ES-I3 (cell line): Measurements from ENCODE around the gene SMOC2.
"Not testable (repeated sequence)": the region's sequence is repeated elsewhere in the genome, so short reads cannot be mapped to it uniquely, and the experiment has no call there.

Experiments
- H3K36me3 ChIP-seq: 2 replicates; pipeline ENCODE4 v1.6.1; 2013; ENCODE audit warnings: mild to moderate bottlenecking, low read length, control low read depth, moderate library complexity; ENCODE audit not compliant: insufficient read depth
- H3K4me1 ChIP-seq: 2 replicates; pipeline ENCODE4 v1.6.1; 2013; ENCODE audit warnings: mild to moderate bottlenecking, control low read depth, low read length; ENCODE audit not compliant: insufficient read depth
- H3K9ac ChIP-seq: 2 replicates; pipeline ENCODE4 v1.6.1; 2013; ENCODE audit warnings: low read depth, mild to moderate bottlenecking, low read length, moderate library complexity
- H3K9me3 ChIP-seq: 2 replicates; pipeline ENCODE4 v1.6.1; 2013; ENCODE audit warnings: mild to moderate bottlenecking, low read length, moderate library complexity; ENCODE audit not compliant: control insufficient read depth, insufficient read depth

SMOC2 gene

DNA sequence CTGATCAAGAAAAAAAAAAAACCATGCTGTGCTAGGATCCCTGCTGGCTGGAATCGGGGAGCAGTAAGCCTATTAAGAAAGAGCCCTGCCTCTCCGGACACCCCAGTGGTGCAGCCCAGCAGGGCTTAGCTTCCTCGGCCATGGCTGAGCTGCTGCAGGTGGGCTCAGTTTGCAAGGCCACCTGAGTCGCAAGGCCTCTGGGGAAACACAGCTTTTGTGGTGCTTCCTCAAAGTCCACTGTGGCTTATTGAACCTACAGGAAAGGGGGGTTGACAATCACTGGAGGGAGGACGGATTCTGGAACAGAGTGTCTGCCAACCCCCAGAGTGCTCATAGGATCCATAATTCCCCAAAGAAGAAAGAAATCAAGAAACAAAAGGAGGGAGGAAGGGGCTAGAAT is 240.8 kb downstream of the SMOC2 start:
- Histone ChIP-seq H3K36me3 (no peaks in the 10 kb centered on the region), H3K9me3 (no peaks in the 10 kb centered on the region), H3K9ac (no peak overlapping the region), H3K4me1 (peaks cover 5% of the 10 kb centered on the region; the same call in 1 of the 2 replicates)

DNA sequence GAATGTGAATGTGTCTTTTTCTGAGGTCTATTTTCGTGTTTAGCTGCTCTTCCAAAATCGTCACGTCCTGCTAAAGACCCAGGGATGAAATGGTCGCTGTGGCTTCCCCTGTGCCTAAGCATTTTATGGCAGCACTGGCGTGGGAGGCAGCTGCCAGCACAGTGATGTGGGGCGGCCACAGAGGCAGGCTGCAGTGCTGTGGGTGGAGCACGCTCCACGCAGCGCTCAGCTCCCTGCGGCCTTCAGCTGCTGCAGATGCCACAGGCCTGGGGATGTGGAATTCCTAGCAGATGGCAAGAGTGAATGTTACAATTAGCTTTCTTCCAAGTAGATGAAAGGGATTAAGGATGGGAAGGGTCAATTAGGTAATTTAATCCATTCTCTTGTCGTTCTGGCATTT is 242.6 kb downstream of the SMOC2 start:
- H3K9me3 ChIP-seq, result no peaks in the 10 kb centered on the region
- no peaks in the 10 kb centered on the region for H3K36me3 ChIP-seq
- no peak overlapping the region for H3K9ac ChIP-seq
- peaks cover 12% of the 10 kb centered on the region; the same call in 1 of the 2 replicates for H3K4me1 ChIP-seq

DNA sequence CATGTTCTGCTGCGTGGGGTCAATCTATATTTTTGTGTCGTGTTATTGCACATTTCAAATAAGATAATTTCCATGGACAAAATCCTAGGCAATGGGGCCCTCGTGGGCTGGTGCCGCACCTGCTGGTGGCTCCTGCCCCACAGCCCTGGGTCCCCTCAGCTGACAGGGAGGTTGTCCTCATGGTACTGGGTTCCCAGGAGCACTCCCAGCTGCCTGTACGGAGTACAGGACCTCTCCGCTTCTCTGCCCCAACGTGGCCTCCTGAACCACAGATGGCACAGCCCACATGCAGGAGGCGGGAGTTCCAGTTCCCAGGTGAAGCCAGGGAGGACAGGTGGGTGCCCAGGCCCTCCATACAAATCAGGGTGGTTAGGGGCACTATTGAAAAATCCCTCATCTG is 243.5 kb downstream of the SMOC2 start:
- H3K4me1 ChIP-seq, result peaks cover 12% of the 10 kb centered on the region; the same call in 1 of the 2 replicates
- H3K9ac ChIP-seq, result no peak overlapping the region
- H3K9me3 ChIP-seq, result no peaks in the 10 kb centered on the region
- no peaks in the 10 kb centered on the region for H3K36me3 ChIP-seq

DNA sequence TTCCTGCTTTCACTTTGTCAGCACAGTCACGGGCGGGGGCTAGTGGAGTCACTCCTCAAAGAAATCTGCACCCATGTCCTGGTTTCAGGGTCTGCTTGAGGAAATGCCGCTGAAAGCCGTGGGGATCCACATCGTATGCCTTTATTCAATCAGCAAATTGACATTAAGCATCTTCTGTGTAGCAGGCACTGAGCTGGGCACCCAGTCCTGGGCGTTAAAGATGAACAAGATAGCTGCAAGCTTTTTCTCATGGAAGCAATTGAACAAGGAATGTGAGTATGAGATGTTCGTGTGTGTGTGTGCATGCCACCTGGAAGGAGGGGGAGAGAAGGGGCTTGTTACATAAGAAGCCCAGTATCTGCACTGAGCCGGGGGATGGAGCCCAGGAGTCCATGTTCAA is 243.9 kb downstream of the SMOC2 start:
- Histone ChIP-seq H3K36me3 (no peaks in the 10 kb centered on the region), H3K4me1 (peaks cover 12% of the 10 kb centered on the region; the same call in 1 of the 2 replicates), H3K9ac (no peak overlapping the region), H3K9me3 (no peaks in the 10 kb centered on the region)

DNA sequence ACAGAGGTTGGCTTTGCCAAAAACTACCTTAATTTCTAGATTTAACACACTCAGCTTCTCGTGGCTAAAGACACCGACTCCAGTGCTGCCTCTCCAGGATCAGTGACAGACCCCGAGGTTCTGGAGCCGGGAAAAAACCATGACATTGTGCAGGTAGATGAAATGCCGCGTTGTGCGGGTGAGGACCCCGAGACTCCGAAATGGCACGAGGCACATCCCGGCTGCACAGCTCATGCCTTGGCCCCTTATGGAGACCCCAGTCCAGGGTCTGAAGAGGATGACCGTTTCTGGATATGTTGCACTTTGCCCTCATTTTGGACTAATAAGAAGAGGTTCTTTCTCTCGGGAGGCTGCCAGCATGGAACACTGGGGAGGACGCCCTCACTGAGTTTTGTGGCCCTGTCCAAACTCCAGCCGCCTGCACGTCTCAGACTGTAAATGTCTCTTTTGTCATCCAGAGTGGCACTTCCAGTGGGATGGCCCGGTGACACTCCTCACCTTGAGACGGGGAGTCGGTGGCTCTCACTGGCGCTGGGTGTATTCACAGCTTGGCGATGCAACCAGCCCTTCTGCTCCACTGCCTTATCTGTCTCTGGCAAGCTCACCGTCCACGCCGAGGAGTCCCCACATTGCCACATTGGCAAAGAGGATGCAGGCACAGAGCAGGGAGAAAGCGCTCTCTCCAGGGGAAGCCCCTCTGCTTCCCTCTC is 245.2 kb downstream of the SMOC2 start:
- Histone ChIP-seq H3K9me3 (no peaks in the 10 kb centered on the region), H3K36me3 (no peaks in the 10 kb centered on the region), H3K9ac (no peak overlapping the region), H3K4me1 (peaks cover 12% of the 10 kb centered on the region; the same call in 1 of the 2 replicates)

DNA sequence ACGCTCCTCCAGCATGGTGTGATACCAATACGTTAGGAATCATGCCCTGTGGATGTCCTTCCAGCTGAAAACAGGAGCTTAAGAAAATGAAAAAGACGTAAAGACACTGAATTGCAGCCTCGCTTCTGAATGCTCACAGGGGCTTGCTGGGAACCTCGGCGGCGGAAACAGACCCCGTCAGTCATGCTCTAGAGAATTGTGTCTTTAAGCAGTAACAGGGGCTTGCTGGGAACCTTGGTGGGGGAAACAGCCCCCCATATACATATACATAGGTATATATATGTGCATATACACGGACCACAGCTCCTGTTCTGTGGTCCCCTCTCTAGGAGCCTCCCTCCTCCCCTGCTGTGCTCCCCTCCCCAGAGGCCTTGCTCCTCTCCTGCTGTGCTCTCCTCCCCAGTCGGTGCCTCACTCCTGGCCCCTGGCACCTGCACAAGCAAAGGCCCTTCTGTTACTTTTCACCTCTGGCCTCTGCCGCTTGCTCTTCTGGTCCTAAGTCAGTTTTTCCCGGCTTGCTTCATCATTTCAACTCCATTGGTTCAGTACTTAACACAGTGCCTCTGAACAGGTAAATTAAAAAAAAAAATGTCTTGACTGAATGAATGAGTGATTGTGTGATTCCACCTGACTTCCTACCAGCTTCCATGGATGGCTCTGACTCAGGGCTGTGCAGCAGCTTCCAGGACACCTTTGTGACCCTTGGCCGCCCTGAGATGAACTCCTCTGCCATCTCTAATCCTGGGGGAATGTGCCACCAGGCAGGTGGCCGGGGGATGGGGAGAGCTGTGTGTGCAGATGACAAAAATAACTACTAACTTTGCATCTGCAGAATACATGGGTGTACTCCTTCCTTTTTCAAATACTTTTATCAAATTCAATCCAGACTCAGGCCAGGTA is 246.1 kb downstream of the SMOC2 start:
- H3K9me3 ChIP-seq, result no peaks in the 10 kb centered on the region
- no peak overlapping the region for H3K9ac ChIP-seq

DNA sequence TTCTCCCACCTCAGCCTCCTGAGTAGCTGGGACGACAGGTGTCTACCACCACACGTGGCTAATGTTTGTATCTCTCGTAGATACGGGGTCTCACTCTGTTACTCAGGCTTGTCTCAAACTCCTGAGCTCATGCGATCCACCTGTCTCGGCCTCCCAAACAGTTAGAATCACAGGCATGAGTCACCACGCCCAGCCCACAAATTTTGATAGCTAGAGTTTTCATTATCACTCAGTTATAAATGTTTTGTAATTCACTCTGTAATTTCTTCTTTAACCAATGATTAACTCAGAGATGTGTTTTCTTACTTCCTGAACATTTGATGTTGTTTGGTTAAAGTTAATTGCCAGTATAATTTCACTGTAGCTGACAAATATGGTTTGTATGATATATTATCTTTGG is 249.3 kb downstream of the SMOC2 start:
- no peaks in the 10 kb centered on the region for H3K9me3 ChIP-seq
- H3K36me3 ChIP-seq, result no peaks in the 10 kb centered on the region
- H3K4me1 ChIP-seq, result 0 out of 2 replicates have a peak, but pooled peaks cover 7% of the 10 kb centered on the region
- H3K9ac ChIP-seq, result no peak overlapping the region

More for the DNA sequence above, 246.1 kb downstream of the SMOC2 start:
- H3K36me3 ChIP-seq, result no peaks in the 10 kb centered on the region
- H3K4me1 ChIP-seq, result peaks cover 12% of the 10 kb centered on the region; the same call in 1 of the 2 replicates

DNA sequence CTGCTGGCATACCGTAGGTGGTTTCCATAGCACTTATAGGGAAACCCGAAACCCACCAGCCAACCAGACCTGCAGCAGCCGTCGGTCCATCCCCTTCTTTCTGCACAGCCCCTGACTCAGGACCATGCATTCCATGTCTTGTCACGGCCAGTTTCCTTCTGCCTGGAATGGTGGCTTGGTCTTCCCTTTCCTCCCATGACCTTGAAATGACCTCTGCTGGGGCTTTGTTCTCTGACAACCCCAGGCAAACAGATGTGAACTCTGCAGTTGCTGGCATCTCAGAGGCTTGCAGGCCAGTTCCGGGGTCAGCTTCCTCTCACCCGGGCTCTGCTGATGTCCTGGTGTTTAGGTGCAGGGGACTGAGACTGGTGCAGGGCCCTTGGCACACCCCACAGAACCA is 250.8 kb downstream of the SMOC2 start:
- Histone ChIP-seq H3K36me3 (no peaks in the 10 kb centered on the region), H3K4me1 (0 out of 2 replicates have a peak, but pooled peaks cover 7% of the 10 kb centered on the region), H3K9ac (no peak overlapping the region), H3K9me3 (no peaks in the 10 kb centered on the region)

DNA sequence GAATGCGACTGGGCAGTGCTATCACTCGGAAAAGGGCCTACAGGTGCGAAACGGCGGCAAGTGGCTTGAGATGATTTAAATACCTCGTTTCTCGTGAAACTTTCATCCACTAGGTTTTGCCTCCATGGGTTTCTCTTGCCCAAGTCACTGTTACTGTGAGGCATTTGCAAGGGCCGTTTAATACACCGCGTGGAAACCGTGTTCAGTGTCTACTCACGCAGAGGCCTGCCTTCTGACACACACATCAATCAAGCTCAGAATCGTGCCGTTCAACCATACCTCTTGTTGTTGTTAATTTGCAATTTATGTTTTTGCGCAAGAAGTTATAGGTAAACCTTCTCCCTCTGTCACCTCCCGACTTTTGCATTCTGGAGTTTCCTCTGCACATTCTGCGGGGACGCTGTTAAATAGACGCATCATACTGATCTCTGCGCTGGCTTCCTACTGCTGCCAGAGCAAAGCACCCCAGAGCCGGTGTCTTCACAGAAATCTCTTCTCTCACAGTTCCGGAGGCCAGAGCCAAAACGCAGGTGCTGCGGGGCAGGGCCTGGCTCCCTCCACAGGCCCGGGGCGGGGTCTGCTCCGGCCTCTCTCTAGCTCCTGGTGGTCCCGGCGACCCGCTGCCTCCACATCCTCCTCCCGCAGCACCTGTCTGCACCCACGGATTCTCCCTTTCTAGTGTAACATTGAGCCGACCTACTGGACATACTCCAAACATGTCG is 251.4 kb downstream of the SMOC2 start:
- Histone ChIP-seq H3K9me3 (no peaks in the 10 kb centered on the region), H3K36me3 (no peaks in the 10 kb centered on the region), H3K9ac (no peak overlapping the region), H3K4me1 (0 out of 2 replicates have a peak, but pooled peaks cover 7% of the 10 kb centered on the region)

DNA sequence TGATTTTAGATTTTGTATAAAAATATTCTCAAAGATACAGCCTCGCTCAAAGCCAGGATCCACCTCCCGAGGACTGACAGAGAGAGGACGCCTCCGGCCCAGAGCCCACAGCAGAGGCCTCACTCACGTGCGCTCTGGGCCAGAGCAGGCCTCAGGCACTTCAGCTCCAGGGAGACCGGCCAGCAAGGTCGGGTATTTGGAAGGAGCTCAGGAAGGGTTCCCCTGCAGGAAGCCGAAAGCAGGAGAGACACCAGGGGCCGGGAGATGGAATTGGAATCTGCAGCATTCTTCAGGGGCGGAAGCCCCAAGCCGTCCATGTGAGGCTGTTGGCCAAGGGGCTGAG is 251.9 kb downstream of the SMOC2 start:
- not testable (repeated sequence) for H3K36me3 ChIP-seq, H3K4me1 ChIP-seq, H3K9ac ChIP-seq, H3K9me3 ChIP-seq

DNA sequence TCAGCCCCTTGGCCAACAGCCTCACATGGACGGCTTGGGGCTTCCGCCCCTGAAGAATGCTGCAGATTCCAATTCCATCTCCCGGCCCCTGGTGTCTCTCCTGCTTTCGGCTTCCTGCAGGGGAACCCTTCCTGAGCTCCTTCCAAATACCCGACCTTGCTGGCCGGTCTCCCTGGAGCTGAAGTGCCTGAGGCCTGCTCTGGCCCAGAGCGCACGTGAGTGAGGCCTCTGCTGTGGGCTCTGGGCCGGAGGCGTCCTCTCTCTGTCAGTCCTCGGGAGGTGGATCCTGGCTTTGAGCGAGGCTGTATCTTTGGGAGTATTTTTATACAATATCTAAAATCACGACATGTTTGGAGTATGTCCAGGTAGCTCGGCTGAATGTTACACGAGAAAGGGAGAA is 253.8 kb downstream of the SMOC2 start:
- not testable (repeated sequence) for H3K4me1 ChIP-seq, H3K9ac ChIP-seq, H3K36me3 ChIP-seq, H3K9me3 ChIP-seq

DNA sequence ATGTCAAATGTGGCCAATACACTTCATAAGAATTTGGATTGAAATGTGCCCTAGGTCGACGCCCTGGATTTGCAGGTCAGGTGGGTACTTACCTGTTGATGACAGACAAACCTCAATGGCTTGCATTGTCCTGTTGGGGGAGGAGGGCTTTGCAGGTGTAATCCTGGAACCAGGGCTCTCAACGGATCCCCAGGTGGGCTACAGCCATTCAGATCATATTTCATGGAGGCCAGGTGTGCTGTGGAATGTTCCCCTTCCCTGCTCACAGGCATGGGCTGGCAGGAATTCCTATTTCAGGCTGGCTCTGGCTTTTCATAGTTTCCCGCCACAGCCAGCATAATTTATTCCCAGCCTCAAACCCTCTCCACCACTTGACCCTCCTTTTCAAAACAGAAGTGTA is 254.7 kb downstream of the SMOC2 start:
- no peaks in the 10 kb centered on the region for H3K4me1 ChIP-seq

DNA sequence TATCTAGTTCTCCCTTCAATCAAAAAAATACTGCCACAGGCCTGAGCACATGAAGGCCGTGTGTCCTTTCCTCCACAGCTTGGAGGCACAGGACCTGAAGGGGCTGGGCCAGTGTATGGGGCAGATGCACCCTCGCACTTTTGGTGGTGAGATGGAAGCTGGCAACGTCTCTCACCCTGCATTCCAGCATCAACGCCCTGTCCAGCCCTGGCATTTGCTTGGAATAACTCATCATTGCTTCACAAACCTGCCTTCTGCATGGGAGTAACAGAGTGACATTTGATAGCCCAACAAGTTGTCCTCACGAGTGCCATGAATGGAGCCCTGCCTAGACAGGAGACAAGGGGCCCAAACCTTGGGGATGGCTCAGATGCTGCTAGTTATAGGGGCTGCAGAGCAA is 257.9 kb downstream of the SMOC2 start:
- no peaks in the 10 kb centered on the region for H3K4me1 ChIP-seq
- H3K36me3 ChIP-seq, result no peaks in the 10 kb centered on the region
- no peak overlapping the region for H3K9ac ChIP-seq
- H3K9me3 ChIP-seq, result no peaks in the 10 kb centered on the region

More for the DNA sequence above, 254.7 kb downstream of the SMOC2 start:
- Histone ChIP-seq H3K36me3 (no peaks in the 10 kb centered on the region), H3K9ac (no peak overlapping the region), H3K9me3 (no peaks in the 10 kb centered on the region)

DNA sequence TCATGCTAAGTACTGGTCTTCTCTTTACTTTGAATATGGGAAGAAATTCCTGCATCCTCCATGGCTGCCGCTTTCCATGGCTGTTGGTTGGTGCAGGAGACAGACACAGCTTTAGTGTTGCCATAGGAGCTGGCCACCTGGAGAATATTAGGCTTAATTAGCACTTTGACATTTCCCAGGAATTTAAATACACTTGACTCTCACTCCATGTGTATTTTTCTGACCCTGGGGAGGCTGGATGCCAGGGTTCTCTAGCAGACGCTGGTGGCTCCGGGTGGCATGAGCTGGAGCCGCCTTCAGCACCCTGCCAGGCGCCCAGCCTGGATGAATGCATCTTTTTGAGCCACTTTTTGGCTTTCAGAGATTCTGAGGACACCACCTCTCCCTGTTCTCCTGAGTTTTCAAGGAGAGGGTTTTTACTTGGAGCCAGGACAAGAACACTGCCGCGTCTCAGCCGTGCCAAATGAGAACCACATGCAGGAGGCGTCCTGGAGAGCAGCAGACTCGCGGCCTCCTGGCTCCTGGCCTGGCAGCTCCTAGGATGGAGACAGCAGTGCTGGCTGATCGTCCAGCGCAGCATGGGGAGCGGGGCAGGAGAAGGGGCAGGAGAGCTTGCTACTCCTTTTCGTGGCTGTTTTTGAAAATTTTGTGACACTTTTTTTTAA is 258.8 kb downstream of the SMOC2 start:
- Histone ChIP-seq H3K9ac (no peak overlapping the region), H3K36me3 (no peaks in the 10 kb centered on the region), H3K9me3 (no peaks in the 10 kb centered on the region), H3K4me1 (no peaks in the 10 kb centered on the region)
